ENCODE results near the gene CELF5.

GRCh38 chr19:3263866-3264265 lies 39.4 kb downstream of the CELF5 start:
- TF ChIP-seq CTCF (IDR thresholded peaks at IDR 0.05): no peak
- TF ChIP-seq ZFX (IDR thresholded peaks at IDR 0.05; ENCODE audit: borderline replicate concordance): no peak

Data from 22Rv1 (cell line).